Astrocyte (in vitro differentiated cells and primary cell): ENCODE data around the gene ACOX3. TPM values are rescaled to one million over a fixed set of nuclear protein-coding genes. Genes with fewer than 3 reads are reported as not detected.

ENCODE experiments used
- DNase-seq: peaks from one replicate; pipeline ENCODE4 v3.0.0-alpha.2; 2010; ENCODE audit warnings: low read depth
- FAIRE-seq: peaks from 2 replicates; lab custom pipeline; 2011; peaks lifted over from hg19 to GRCh38; lab: Jason Lieb, UNC
- H2AFZ ChIP-seq: 2 replicates; pipeline ENCODE4 v1.6.0; 2012; ENCODE audit warnings: low read depth, low read length, inconsistent platforms
- H3K27ac ChIP-seq: 2 replicates; pipeline ENCODE4 v1.5.1; 2011; ENCODE audit warnings: low read depth, low read length, inconsistent platforms
- H3K27me3 ChIP-seq: 2 replicates; pipeline ENCODE4 v1.6.0; 2011; ENCODE audit warnings: low read length, inconsistent platforms; ENCODE audit not compliant: insufficient read depth
- H3K36me3 ChIP-seq: 2 replicates; pipeline ENCODE4 v1.5.1; 2011; ENCODE audit warnings: low read length, inconsistent platforms; ENCODE audit not compliant: insufficient read depth
- H3K4me1 ChIP-seq: 2 replicates; pipeline ENCODE4 v1.5.1; 2011; ENCODE audit warnings: low read length, inconsistent platforms; ENCODE audit not compliant: insufficient read depth
- H3K4me2 ChIP-seq: 2 replicates; pipeline ENCODE4 v1.6.0; 2012; ENCODE audit warnings: low read length, inconsistent platforms
- H3K4me3 ChIP-seq: 2 replicates; pipeline ENCODE4 v1.5.1; 2011; ENCODE audit warnings: low read depth, mild to moderate bottlenecking, low read length, inconsistent platforms; ENCODE audit not compliant: insufficient read depth
- H3K79me2 ChIP-seq: 2 replicates; pipeline ENCODE4 v1.6.0; 2012; ENCODE audit warnings: mild to moderate bottlenecking, low read length, inconsistent platforms; ENCODE audit not compliant: insufficient read depth
- H3K9ac ChIP-seq: 2 replicates; pipeline ENCODE4 v1.6.0; 2012; ENCODE audit warnings: mild to moderate bottlenecking, low read length, inconsistent platforms
- H3K9me3 ChIP-seq: 2 replicates; pipeline ENCODE4 v1.5.1; 2012; ENCODE audit warnings: low read depth, mild to moderate bottlenecking, low read length, inconsistent platforms; ENCODE audit not compliant: insufficient read depth
- H4K20me1 ChIP-seq: 2 replicates; pipeline ENCODE4 v1.6.0; 2012; ENCODE audit warnings: low read length, inconsistent platforms; ENCODE audit not compliant: insufficient read depth
- H3K27ac Mint-ChIP-seq: one replicate; pipeline ENCODE4 v1.8.0; 2021; ENCODE audit warnings: mild to moderate bottlenecking, mixed read lengths; ENCODE audit not compliant: unreplicated experiment
- H3K27me3 Mint-ChIP-seq: one replicate; pipeline ENCODE4 v1.8.0; 2021; ENCODE audit warnings: low read depth, mixed read lengths; ENCODE audit not compliant: unreplicated experiment
- H3K36me3 Mint-ChIP-seq: one replicate; pipeline ENCODE4 v1.8.0; 2021; ENCODE audit warnings: low read depth, mixed read lengths; ENCODE audit not compliant: unreplicated experiment
- H3K4me1 Mint-ChIP-seq: one replicate; pipeline ENCODE4 v1.8.0; 2021; ENCODE audit warnings: low read depth, mixed read lengths; ENCODE audit not compliant: unreplicated experiment
- H3K4me3 Mint-ChIP-seq: one replicate; pipeline ENCODE4 v1.8.0; 2021; ENCODE audit warnings: mild to moderate bottlenecking, moderate library complexity, mixed read lengths; ENCODE audit not compliant: unreplicated experiment
- H3K9me3 Mint-ChIP-seq: one replicate; pipeline ENCODE4 v1.8.0; 2021; ENCODE audit warnings: mild to moderate bottlenecking, mixed read lengths; ENCODE audit not compliant: unreplicated experiment
- EZH2 ChIP-seq: IDR thresholded peaks from 2 replicates; pipeline ENCODE4 v1.6.1; 2012; ENCODE audit warnings: mild to moderate bottlenecking, low read length, inconsistent platforms; ENCODE audit not compliant: insufficient read depth
- total RNA-seq: library from RNA; stranded (reverse); gene quantifications from 2 replicates; pipeline ENCODE4 v1.2.1, GENCODE V29; 2021
- TF ChIP-seq, protein P1 (sequence below): IDR thresholded peaks from 2 replicates; pipeline ENCODE4 v1.5.1; 2011; ENCODE audit warnings: low read depth, mild to moderate bottlenecking, inconsistent platforms, low read length, moderate library complexity; ENCODE audit not compliant: insufficient read depth

The ACOX3 gene
- total RNA-seq, 1 donor from 2014 or later = 45.6 TPM

DNA sequence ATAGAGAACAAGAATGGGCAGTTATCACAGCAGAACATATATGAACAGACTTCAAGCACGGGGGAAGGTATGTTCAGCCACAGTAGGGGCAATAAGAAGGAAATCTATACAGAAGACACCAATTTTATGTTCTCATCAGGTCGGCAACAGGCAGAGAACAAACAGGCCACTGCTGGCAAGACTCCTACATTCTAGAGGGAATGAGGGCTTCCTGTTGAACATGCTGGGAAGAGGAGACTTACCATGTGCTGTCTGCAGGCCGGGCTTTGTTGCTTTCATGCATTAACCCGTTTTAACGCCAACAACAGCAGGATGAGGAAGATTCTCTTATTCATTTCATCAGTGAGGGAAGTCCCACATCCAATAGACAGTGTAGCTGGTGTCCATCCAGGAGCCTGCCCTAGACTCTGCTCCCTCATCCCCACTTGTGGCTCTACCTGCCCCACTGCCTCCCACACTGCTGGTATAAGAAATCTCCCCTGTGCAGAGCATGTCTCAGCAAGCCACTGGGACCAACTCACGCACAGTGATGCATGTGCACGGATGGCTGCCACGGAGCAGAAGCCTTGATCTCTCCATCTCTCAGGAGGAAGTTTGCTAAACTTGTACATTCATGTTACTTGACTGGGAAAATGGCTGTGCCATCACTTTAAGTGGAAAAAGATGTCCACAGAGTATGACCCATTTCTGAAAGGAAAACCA is 84.5 kb downstream of the ACOX3 start:
- H3K36me3 Mint-ChIP-seq = no peaks in the 10 kb centered on the region
- DNase-seq = peak; percentile 45
- Histone ChIP-seq H3K9me3 (no peaks in the 10 kb centered on the region), H3K27ac (peak overlapping the region; percentile 51), H3K4me3 (no peak overlapping the region), H3K79me2 (no peaks in the 10 kb centered on the region), H3K27me3 (peaks cover 10% of the 10 kb centered on the region), H4K20me1 (no peaks in the 10 kb centered on the region), H3K4me1 (peaks cover 28% of the 10 kb centered on the region), H3K4me2 (peak overlapping the region; percentile 21), H3K9ac (peak overlapping the region; percentile 22), H2AFZ (no peak overlapping the region), H3K36me3 (no peaks in the 10 kb centered on the region)
- no peaks in the 10 kb centered on the region for H3K27me3 Mint-ChIP-seq
- H3K9me3 Mint-ChIP-seq = no peaks in the 10 kb centered on the region
- H3K4me1 Mint-ChIP-seq = peaks cover 20% of the 10 kb centered on the region
- H3K4me3 Mint-ChIP-seq = no peak overlapping the region
- no peak for TF ChIP-seq EZH2
- TF ChIP-seq, protein P1, sequence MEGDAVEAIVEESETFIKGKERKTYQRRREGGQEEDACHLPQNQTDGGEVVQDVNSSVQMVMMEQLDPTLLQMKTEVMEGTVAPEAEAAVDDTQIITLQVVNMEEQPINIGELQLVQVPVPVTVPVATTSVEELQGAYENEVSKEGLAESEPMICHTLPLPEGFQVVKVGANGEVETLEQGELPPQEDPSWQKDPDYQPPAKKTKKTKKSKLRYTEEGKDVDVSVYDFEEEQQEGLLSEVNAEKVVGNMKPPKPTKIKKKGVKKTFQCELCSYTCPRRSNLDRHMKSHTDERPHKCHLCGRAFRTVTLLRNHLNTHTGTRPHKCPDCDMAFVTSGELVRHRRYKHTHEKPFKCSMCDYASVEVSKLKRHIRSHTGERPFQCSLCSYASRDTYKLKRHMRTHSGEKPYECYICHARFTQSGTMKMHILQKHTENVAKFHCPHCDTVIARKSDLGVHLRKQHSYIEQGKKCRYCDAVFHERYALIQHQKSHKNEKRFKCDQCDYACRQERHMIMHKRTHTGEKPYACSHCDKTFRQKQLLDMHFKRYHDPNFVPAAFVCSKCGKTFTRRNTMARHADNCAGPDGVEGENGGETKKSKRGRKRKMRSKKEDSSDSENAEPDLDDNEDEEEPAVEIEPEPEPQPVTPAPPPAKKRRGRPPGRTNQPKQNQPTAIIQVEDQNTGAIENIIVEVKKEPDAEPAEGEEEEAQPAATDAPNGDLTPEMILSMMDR = no peak
- no peak for FAIRE-seq
- H3K27ac Mint-ChIP-seq = peak overlapping the region; percentile 94

DNA sequence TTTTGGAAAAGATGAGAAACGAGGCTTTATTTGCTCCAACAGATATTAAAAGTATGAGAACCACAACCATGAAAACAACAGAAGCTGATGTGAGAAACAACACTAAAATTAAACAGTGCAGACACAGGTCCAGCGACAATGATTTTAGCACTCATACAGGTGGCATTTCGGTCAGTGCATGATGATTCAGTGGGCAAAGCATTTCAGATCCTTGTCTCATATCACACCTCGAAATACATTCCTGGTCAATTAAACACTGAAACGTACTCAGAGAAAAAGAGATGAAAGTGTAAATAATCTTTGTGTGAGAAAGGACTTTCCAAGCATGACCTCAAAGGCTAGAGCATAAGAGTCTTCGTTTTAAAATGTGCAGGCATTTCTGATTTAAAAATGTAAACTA is 85.2 kb downstream of the ACOX3 start:
- FAIRE-seq (peak; percentile 67), DNase-seq (peak; percentile 74)
- peaks cover 10% of the 10 kb centered on the region for H3K27me3 ChIP-seq
- peak overlapping the region; percentile 51 for H3K27ac ChIP-seq
- no peaks in the 10 kb centered on the region for H3K79me2 ChIP-seq
- H3K27ac Mint-ChIP-seq = peak overlapping the region; percentile 94
- no peaks in the 10 kb centered on the region for H3K9me3 ChIP-seq
- no peak overlapping the region for H2AFZ ChIP-seq
- no peak overlapping the region for H3K4me3 ChIP-seq
- H3K9ac ChIP-seq = peak overlapping the region; percentile 29
- peaks cover 28% of the 10 kb centered on the region for H3K4me1 ChIP-seq
- no peaks in the 10 kb centered on the region for H3K36me3 Mint-ChIP-seq
- H4K20me1 ChIP-seq = no peaks in the 10 kb centered on the region
- no peaks in the 10 kb centered on the region for H3K9me3 Mint-ChIP-seq
- H3K4me2 ChIP-seq = peak overlapping the region; percentile 21
- H3K4me1 Mint-ChIP-seq = peaks cover 20% of the 10 kb centered on the region
- no peak overlapping the region for H3K4me3 Mint-ChIP-seq
- no peaks in the 10 kb centered on the region for H3K36me3 ChIP-seq
- H3K27me3 Mint-ChIP-seq = no peaks in the 10 kb centered on the region
- TF ChIP-seq, protein P1 = no peak
- no peak for TF ChIP-seq EZH2

DNA sequence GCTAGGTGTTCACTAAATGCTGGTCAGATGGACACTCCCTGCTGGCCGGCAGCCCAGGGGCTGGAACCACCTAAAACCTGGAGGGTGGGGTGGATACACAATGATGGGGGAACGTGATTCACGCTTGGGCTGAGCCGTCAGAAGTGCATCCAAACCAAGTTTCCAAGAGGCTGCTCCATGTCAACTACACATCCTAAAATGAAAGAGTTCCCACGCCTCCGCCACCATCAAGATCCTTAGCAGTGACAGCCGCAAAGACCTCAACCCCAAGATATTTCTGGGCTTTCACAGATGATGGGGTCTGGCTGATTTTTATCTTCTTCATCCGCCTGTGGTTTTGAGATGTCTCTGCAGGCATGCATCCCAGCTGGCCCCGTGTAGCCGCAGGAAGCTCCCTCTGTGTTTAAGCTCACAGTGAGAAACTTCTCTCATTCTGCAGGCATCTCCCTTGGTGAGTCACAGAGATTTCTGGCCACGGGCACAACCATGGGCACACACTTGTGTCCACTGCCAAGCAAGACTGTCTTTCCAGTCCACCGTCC is 86.5 kb downstream of the ACOX3 start:
- Mint-ChIP-seq H3K4me3 (peak overlapping the region; percentile 21), H3K4me1 (peaks cover 20% of the 10 kb centered on the region), H3K27me3 (no peaks in the 10 kb centered on the region), H3K27ac (peak overlapping the region; percentile 85), H3K36me3 (no peaks in the 10 kb centered on the region), H3K9me3 (no peaks in the 10 kb centered on the region)
- Histone ChIP-seq H3K27me3 (peaks cover 10% of the 10 kb centered on the region), H3K4me2 (peak overlapping the region; percentile 23), H2AFZ (no peak overlapping the region), H3K4me1 (peaks cover 28% of the 10 kb centered on the region), H4K20me1 (no peaks in the 10 kb centered on the region), H3K4me3 (no peak overlapping the region), H3K27ac (peak overlapping the region; percentile 51), H3K9ac (peak overlapping the region; percentile 4), H3K9me3 (no peaks in the 10 kb centered on the region), H3K79me2 (no peaks in the 10 kb centered on the region), H3K36me3 (no peaks in the 10 kb centered on the region)
- DNase-seq = peak; percentile 90
- TF ChIP-seq, protein P1 = no peak
- TF ChIP-seq EZH2 = no peak
- FAIRE-seq = no peak
